ENCODE measurements around the gene PCK2. TPM values are rescaled to one million over a fixed set of nuclear protein-coding genes. Genes with fewer than 3 reads are reported as not detected.

The PCK2 gene
- total and polyA plus RNA-seq, 2 of the 13 experiments (the other 11 are each of a cell fraction or from before 2014, with no cell fraction given), result 129 to 272 TPM

DNA sequence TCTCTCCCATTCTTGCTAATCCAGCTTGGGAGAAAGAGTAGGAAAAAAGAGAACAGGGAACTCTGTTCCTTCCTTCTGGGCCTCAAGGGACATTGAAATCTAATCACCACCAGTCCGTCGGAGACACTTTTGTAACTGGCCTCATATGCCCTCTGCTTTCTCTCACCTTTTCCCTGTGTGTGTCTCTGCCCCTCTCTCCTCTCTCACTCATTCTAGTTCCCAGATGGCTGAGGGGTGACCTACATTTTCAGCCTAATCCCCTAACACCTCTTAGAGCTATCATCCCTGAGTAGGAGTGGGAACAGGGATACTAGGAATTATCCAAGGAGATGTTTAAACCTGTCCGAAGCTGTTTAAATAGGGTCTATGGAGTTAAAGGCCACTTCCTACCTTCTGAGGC, 8.9 kb upstream of the PCK2 start:
- H3K9me3 ChIP-seq (ENCODE audit: low read length), result no peaks in the 10 kb centered on the region
- BruUV-seq (replicated peaks), result no TSS peak
- H3K4me3 ChIP-seq (replicated peaks in 1 of 3; ENCODE audit: insufficient read depth in 1 of 3, low read depth in 2 of 3, low read length in 3 of 3), result no peak overlapping the region
- no peaks in the 10 kb centered on the region for H4K20me1 ChIP-seq (ENCODE audit: insufficient read depth, low read length)
- no peak overlapping the region for H3K27ac ChIP-seq (ENCODE audit: extremely low read length, insufficient read depth, low read length)
- no peaks in the 10 kb centered on the region for H3K79me2 ChIP-seq (ENCODE audit: insufficient read depth, low read length)
- POLR2A ChIA-PET, result interaction anchor here (0.8 to 2.1 kb wide), 8 partner anchors 8 to 223 kb away, joined by 3 to 19 read pairs (median 4); partner anchors contain the start of genes CARMIL3, CIDEB, DCAF11 and NRL
- CTCF ChIA-PET (ENCODE audit: low intra/inter-chr PET ratio, low total read pairs), result interaction anchor here (1.6 kb wide), 1 partner anchor 27 kb away, joined by 4 read pairs; no protein-coding TSS in a partner anchor
- peaks cover 11 to 53% of the 10 kb centered on the region in 2 experiments for H3K27me3 ChIP-seq (ENCODE audit: control insufficient read depth in 1 of 2, insufficient read depth in 2 of 2, low read length in 2 of 2)
- no peaks in the 10 kb centered on the region for H3K36me3 ChIP-seq (replicated peaks in 1 of 2; ENCODE audit: control insufficient read depth in 1 of 2, insufficient read depth in 2 of 2, low read length in 2 of 2)
- no peak overlapping the region for H3K9ac ChIP-seq (ENCODE audit: insufficient read depth, low read depth, low read length)
- no peak overlapping the region for H3K4me2 ChIP-seq (ENCODE audit: low read depth, low read length)
- FAIRE-seq (no peak), ATAC-seq (no peak), DNase-seq (ENCODE audit: low spot score) (no peak)
- intact Hi-C loops (cut with micrococcal nuclease; ENCODE audit: unreplicated experiment) (no loop called here), in situ Hi-C loops (cut with HindIII; ENCODE audit: extremely low pct_ligation_motif_present, low pct_unique_long_range_greater_than_20kb) (no loop called here)
- 46% methylated on average over 3 of the region's 3 CpGs for WGBS (ENCODE audit: low lambda C conversion rate)
- peaks cover 40% of the 10 kb centered on the region for H3K4me1 ChIP-seq (ENCODE audit: insufficient read depth, low read length)
- TF ChIP-seq SATB2 (CRISPR knock-in tag; IDR thresholded peaks at IDR 0.05), result no peak
- no peak for TF ChIP-seq ZNF251 (CRISPR knock-in tag; IDR thresholded peaks at IDR 0.05)
- TF ChIP-seq NCOA5 (CRISPR knock-in tag; IDR thresholded peaks at IDR 0.05), result no peak
- TF ChIP-seq ZNF878 (CRISPR knock-in tag; IDR thresholded peaks at IDR 0.05), result no peak
- TF ChIP-seq, protein P1, sequence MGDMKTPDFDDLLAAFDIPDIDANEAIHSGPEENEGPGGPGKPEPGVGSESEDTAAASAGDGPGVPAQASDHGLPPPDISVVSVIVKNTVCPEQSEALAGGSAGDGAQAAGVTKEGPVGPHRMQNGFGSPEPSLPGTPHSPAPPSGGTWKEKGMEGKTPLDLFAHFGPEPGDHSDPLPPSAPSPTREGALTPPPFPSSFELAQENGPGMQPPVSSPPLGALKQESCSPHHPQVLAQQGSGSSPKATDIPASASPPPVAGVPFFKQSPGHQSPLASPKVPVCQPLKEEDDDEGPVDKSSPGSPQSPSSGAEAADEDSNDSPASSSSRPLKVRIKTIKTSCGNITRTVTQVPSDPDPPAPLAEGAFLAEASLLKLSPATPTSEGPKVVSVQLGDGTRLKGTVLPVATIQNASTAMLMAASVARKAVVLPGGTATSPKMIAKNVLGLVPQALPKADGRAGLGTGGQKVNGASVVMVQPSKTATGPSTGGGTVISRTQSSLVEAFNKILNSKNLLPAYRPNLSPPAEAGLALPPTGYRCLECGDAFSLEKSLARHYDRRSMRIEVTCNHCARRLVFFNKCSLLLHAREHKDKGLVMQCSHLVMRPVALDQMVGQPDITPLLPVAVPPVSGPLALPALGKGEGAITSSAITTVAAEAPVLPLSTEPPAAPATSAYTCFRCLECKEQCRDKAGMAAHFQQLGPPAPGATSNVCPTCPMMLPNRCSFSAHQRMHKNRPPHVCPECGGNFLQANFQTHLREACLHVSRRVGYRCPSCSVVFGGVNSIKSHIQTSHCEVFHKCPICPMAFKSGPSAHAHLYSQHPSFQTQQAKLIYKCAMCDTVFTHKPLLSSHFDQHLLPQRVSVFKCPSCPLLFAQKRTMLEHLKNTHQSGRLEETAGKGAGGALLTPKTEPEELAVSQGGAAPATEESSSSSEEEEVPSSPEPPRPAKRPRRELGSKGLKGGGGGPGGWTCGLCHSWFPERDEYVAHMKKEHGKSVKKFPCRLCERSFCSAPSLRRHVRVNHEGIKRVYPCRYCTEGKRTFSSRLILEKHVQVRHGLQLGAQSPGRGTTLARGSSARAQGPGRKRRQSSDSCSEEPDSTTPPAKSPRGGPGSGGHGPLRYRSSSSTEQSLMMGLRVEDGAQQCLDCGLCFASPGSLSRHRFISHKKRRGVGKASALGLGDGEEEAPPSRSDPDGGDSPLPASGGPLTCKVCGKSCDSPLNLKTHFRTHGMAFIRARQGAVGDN (CRISPR knock-in tag; IDR thresholded peaks at IDR 0.05), result no peak
- TF ChIP-seq ZNF263 (CRISPR knock-in tag; IDR thresholded peaks at IDR 0.05), result no peak
- TF ChIP-seq TBL1XR1 (IDR thresholded peaks at IDR 0.05; ENCODE audit: borderline replicate concordance, low read length, partially characterized antibody), result no peak
- TF ChIP-seq, protein P2, sequence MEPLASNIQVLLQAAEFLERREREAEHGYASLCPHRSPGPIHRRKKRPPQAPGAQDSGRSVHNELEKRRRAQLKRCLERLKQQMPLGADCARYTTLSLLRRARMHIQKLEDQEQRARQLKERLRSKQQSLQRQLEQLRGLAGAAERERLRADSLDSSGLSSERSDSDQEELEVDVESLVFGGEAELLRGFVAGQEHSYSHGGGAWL (CRISPR knock-in tag; IDR thresholded peaks at IDR 0.05), result no peak
- no peak for TF ChIP-seq ZNF747 (CRISPR knock-in tag; IDR thresholded peaks at IDR 0.05; ENCODE audit: borderline replicate concordance)
- no peak for TF ChIP-seq TGIF2 (CRISPR knock-in tag; IDR thresholded peaks at IDR 0.05)
- TF ChIP-seq ZNF33A (CRISPR knock-in tag; IDR thresholded peaks at IDR 0.05; ENCODE audit: borderline replicate concordance), result no peak
- TF ChIP-seq MZF1 (CRISPR knock-in tag; IDR thresholded peaks at IDR 0.05; ENCODE audit: borderline replicate concordance), result no peak
- TF ChIP-seq SOX5 (CRISPR knock-in tag; IDR thresholded peaks at IDR 0.05; ENCODE audit: borderline replicate concordance), result no peak
- H2AFZ ChIP-seq (ENCODE audit: low read length), result no peak overlapping the region
